ENCODE data around the gene ZNF280C.

Gene ZNF280C

DNA sequence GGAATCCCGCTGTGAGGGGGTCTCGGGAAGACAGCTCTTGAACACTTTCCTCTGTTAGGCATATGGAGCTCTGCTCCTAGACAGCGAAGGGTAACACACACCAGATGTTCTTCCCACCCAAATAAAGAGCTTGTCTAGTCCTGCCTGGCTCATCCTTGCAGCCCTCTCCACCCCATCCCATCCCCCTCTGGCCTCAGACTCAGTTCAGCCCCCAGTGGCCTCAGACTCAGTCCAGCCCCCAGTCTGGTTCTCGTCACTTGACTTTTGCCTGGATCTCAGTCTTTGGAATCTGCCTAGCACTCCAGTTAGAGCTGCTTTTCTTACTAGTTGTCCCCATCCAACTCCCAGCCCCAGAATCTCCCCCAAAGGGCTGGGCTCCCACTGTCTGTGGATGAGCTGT lies 82.0 kb downstream of the ZNF280C start (continued):
- TF ChIP-seq ZNF174 (tag by site-specific recombination; IDR thresholded peaks at IDR 0.05) (no peak), ZNF362 (tag by site-specific recombination; IDR thresholded peaks at IDR 0.05) (no peak)

DNA sequence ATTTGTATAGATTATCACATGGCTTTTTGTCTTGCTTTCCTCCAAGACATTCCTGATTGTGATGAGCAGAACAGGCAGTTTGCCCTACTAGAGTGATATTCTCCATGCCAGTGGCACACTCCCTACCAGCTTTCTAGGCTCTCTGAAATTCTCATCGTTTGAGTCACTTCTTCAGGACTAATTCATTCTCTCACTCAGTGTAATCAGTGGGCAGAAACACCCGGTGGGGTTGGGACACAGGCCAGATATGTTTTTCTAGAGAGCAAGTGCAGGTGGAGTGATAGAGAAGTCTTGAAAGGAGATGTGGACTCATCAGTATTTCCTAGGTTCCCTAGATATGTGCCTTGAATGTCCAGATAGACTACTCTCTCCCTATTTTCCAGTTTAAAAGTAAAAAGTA lies 83.8 kb downstream of the ZNF280C start:
- Histone ChIP-seq H3K36me3 (ENCODE audit: control insufficient read depth in 2 of 2, insufficient read depth in 1 of 2, low read length in 2 of 2) (no peaks in the 10 kb centered on the region), H3K9me3 (ENCODE audit: control insufficient read depth, insufficient read depth, low read depth, low read length) (no peaks in the 10 kb centered on the region), H3K27ac (ENCODE audit: extremely low read depth, low read depth, low read length) (no peak overlapping the region), H3K4me1 (ENCODE audit: control insufficient read depth, insufficient read depth, low read length) (no peaks in the 10 kb centered on the region), H3K4me3 (ENCODE audit: low read depth, low read length) (no peak overlapping the region)
- ChIA-PET CTCF (no interaction called here), POLR2A (no interaction called here)
- TF ChIP-seq ELK4 (IDR thresholded peaks at IDR 0.05; ENCODE audit: borderline replicate concordance, low read depth, low read length) (no peak), ZNF626 (tag by site-specific recombination; IDR thresholded peaks at IDR 0.05) (no peak)
- TF ChIP-seq, protein P1, sequence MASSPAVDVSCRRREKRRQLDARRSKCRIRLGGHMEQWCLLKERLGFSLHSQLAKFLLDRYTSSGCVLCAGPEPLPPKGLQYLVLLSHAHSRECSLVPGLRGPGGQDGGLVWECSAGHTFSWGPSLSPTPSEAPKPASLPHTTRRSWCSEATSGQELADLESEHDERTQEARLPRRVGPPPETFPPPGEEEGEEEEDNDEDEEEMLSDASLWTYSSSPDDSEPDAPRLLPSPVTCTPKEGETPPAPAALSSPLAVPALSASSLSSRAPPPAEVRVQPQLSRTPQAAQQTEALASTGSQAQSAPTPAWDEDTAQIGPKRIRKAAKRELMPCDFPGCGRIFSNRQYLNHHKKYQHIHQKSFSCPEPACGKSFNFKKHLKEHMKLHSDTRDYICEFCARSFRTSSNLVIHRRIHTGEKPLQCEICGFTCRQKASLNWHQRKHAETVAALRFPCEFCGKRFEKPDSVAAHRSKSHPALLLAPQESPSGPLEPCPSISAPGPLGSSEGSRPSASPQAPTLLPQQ (tag by site-specific recombination; IDR thresholded peaks at IDR 0.05): no peak

DNA sequence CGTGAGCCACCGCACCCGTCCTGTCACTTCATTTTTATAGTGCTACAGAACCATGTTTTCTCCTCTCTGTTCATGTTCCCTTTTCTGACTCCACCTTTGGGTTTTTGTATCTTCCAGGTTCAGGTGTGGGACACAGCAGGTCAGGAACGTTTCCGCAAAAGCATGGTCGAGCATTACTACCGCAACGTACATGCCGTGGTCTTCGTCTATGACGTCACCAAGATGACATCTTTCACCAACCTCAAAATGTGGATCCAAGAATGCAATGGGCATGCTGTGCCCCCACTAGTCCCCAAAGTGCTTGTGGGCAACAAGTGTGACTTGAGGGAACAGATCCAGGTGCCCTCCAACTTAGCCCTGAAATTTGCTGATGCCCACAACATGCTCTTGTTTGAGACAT lies 84.5 kb downstream of the ZNF280C start:
- Histone ChIP-seq H3K4me1 (ENCODE audit: control insufficient read depth, insufficient read depth, low read length) (no peaks in the 10 kb centered on the region), H3K36me3 (ENCODE audit: control insufficient read depth in 2 of 2, insufficient read depth in 1 of 2, low read length in 2 of 2) (no peaks in the 10 kb centered on the region), H3K9me3 (ENCODE audit: control insufficient read depth, insufficient read depth, low read depth, low read length) (no peaks in the 10 kb centered on the region), H3K4me3 (ENCODE audit: low read depth, low read length) (no peak overlapping the region), H3K27ac (ENCODE audit: extremely low read depth, low read depth, low read length) (no peak overlapping the region)
- ChIA-PET CTCF (no interaction called here), POLR2A (no interaction called here)
- no peak for TF ChIP-seq YY1 (tag by site-specific recombination; IDR thresholded peaks at IDR 0.05)
- TF ChIP-seq SCRT2 (tag by site-specific recombination; IDR thresholded peaks at IDR 0.05): 0 out of 2 replicates have a peak, but pooled peaks have one; percentile 23

DNA sequence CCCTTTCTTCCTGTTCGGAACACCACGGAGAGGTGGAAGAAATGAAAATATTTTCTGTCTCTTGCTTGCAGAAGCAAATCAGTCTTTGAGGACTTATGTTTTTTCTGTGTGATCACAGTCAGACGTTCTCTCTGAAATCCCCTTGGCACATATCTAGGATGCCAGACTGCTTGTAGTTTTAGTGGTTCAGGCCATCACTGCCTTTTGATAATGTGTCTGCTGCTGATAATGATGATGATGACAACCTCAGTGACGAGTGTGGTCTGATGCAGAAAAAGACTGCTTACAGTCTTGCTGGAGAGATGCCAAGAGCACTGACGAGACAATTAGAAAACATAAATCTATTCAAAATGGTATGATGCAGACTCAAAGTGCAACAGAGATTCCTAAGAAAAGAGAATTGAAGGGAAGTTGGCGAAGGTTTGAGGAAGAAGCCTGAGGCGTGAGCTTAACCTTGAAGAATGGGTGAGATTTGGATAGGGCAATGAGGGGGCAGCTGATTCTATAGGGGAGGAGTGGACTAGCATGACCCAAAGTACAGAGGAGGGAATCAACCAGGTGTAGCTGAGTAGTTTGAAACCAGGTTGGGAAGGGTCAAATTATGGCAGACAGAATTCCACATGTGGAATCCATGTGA lies 89.0 kb downstream of the ZNF280C start:
- Histone ChIP-seq H3K27ac (ENCODE audit: extremely low read depth, low read depth, low read length) (no peak overlapping the region), H3K9me3 (ENCODE audit: control insufficient read depth, insufficient read depth, low read depth, low read length) (no peaks in the 10 kb centered on the region), H3K4me1 (ENCODE audit: control insufficient read depth, insufficient read depth, low read length) (peaks cover 6% of the 10 kb centered on the region; the same call in 1 of the 2 replicates), H3K36me3 (ENCODE audit: control insufficient read depth in 2 of 2, insufficient read depth in 1 of 2, low read length in 2 of 2) (no peaks in the 10 kb centered on the region), H3K4me3 (ENCODE audit: low read depth, low read length) (no peak overlapping the region)
- TF ChIP-seq BCL11B (tag by site-specific recombination; IDR thresholded peaks at IDR 0.05; ENCODE audit: low read depth) (no peak), ZNF335 (tag by site-specific recombination; conservative IDR thresholded peaks at IDR 0.05) (peak; percentile 53), ZEB2 (tag by site-specific recombination; IDR thresholded peaks at IDR 0.05) (0 out of 2 replicates have a peak, but pooled peaks have one; percentile 29), ZBTB17 (tag by site-specific recombination; IDR thresholded peaks at IDR 0.05) (peak; percentile 40; the same call in 1 of the 2 replicates), ZNF366 (tag by site-specific recombination; conservative IDR thresholded peaks at IDR 0.05) (peak; percentile 11; the same call in 1 of the 2 replicates), PRDM10 (tag by site-specific recombination; IDR thresholded peaks at IDR 0.05) (peak; percentile 45; the same call in 1 of the 2 replicates), ZNF266 (tag by site-specific recombination; IDR thresholded peaks at IDR 0.05; ENCODE audit: low read depth) (no peak), FEZF1 (tag by site-specific recombination; IDR thresholded peaks at IDR 0.05) (no peak), TCF7L2 (IDR thresholded peaks at IDR 0.05; ENCODE audit: borderline replicate concordance, low read depth, low read length) (no peak), ZNF629 (tag by site-specific recombination; IDR thresholded peaks at IDR 0.05) (peak; percentile 58; the same call in 1 of the 2 replicates), ZNF513 (tag by site-specific recombination; IDR thresholded peaks at IDR 0.05) (no peak)
- CTCF ChIA-PET: interaction anchor here (1.0 kb wide), 1 partner anchor 60 kb away, joined by 3 read pairs; no protein-coding TSS in a partner anchor
- POLR2A ChIA-PET: interaction anchor here (1.1 kb wide), 1 partner anchor 14 kb away, joined by 3 read pairs; the partner anchor contains the start of gene AIFM1

Measured in HEK293 (cell line).